Kidney (tissue), 14 donors: ENCODE data around the gene PPME1. TPM values are rescaled to one million over a fixed set of nuclear protein-coding genes. Genes with fewer than 3 reads are reported as not detected.

Experiments
- DNase-seq, 5 donors: peaks; one replicate each; pipeline ENCODE4 v3.0.0-alpha.2; 2013 to 2020
- FAIRE-seq: peaks from 2 replicates; lab custom pipeline; 2012; peaks lifted over from hg19 to GRCh38; lab: Jason Lieb, UNC
- H3K27ac ChIP-seq, 2 donors: one replicate each; pipeline ENCODE4 v1.7.0; 2013; ENCODE audit warnings: low read depth in 2 of 2, low read length in 2 of 2, inconsistent platforms in 1 of 2
- H3K27me3 ChIP-seq: one replicate; pipeline ENCODE4 v1.7.1; 2013; ENCODE audit warnings: low read length, inconsistent platforms; ENCODE audit not compliant: control insufficient read depth, insufficient read depth
- H3K36me3 ChIP-seq, 3 donors: one replicate each; pipeline versions ENCODE4 v1.7.0 to v1.7.1; 2013; ENCODE audit warnings: low read length in 3 of 3, control low read depth in 1 of 3, inconsistent platforms in 1 of 3; ENCODE audit not compliant: insufficient read depth in 3 of 3, control insufficient read depth in 2 of 3
- H3K4me1 ChIP-seq, 3 donors: one replicate each; pipeline versions ENCODE4 v1.7.0 to v1.7.1; 2013; ENCODE audit warnings: low read length in 3 of 3, inconsistent platforms in 1 of 3, low read depth in 1 of 3; ENCODE audit not compliant: control insufficient read depth in 2 of 3, insufficient read depth in 2 of 3
- H3K4me3 ChIP-seq, 3 donors: one replicate each; pipeline versions ENCODE4 v1.7.0 to v1.8.1; 2013; ENCODE audit warnings: low read length in 3 of 3, control low read depth in 1 of 3, inconsistent platforms in 1 of 3
- H3K9ac ChIP-seq, 3 donors: one replicate each; pipeline versions ENCODE4 v1.7.0 to v1.7.1; 2013; ENCODE audit warnings: low read length in 3 of 3, control low read depth in 1 of 3, inconsistent platforms in 1 of 3
- H3K9me3 ChIP-seq, 3 donors: one replicate each; pipeline versions ENCODE4 v1.7.0 to v1.7.1; 2013; ENCODE audit warnings: low read length in 3 of 3, control low read depth in 1 of 3, inconsistent platforms in 1 of 3; ENCODE audit not compliant: control insufficient read depth in 2 of 3, insufficient read depth in 1 of 3
- CTCF ChIP-seq: IDR thresholded peaks from 3 replicates; pipeline ENCODE4 v1.5.1; 2012; ENCODE audit warnings: mild to moderate bottlenecking, moderate library complexity, borderline replicate concordance; ENCODE audit not compliant: insufficient read depth; ENCODE audit errors: extremely low read depth
- intact Hi-C: fragments of 100-400 bp; cut with DNase I; formaldehyde crosslinking; loops from one replicate; pipeline ENCODE4 v1.11.1; 2022
- polyA plus RNA-seq: library from polyadenylated mRNA; stranded (reverse); fragments of 350-450 nt; fragmentation: Illumina TruSeq; extraction: RNeasy Lipid Tissue Mini Kit (QIAGEN cat#74804); gene quantifications from one replicate; pipeline ENCODE4 v1.2.3, GENCODE V29; 2014; ENCODE audit warnings: low read depth, low replicate concordance; ENCODE audit not compliant: insufficient read depth
- total RNA-seq: library from RNA; stranded (reverse); fragmentation: NEBNext Ultra II Directional; extraction: Animal tissue kit (Norgen Biotek cat#: 25700); gene quantifications from one replicate; pipeline ENCODE4 v1.2.1, GENCODE V29; 2021
- donor health status: control.
- donor health status: control.
- donor health status: control.
- donor health status: control.
- donor health status: control.
- donor health status: DM: yes; HTN: yes; CAD: no.
- donor health status: Normal renal cell carcinoma (clear cell type).

PPME1 gene
- total and polyA plus RNA-seq, 2 donors from 2014 or later: 34.1 to 40.8 TPM

GRCh38 chr11:74283580-74284180, 112.6 kb downstream of the PPME1 start:
- Histone ChIP-seq H3K9ac (no peak overlapping the region), H3K4me3 (no peak overlapping the region), H3K4me1 (no peaks in the 10 kb centered on the region), H3K27ac (no peak overlapping the region), H3K27me3 (no peaks in the 10 kb centered on the region), H3K9me3 (no peaks in the 10 kb centered on the region), H3K36me3 (no peaks in the 10 kb centered on the region)
- no peak for FAIRE-seq
- intact Hi-C loops: no loop called here
- no peak for TF ChIP-seq CTCF
- DNase-seq: no peak

- FAIRE-seq (no peak), DNase-seq (peak in 1 of 5 donors; percentile 19)
- no peak overlapping the region for H3K9ac ChIP-seq
- no peaks in the 10 kb centered on the region for H3K36me3 ChIP-seq
- H3K4me1 ChIP-seq: no peaks in the 10 kb centered on the region
- no peak for TF ChIP-seq CTCF
- no peak overlapping the region for H3K4me3 ChIP-seq
- no peaks in the 10 kb centered on the region for H3K9me3 ChIP-seq
- H3K27ac ChIP-seq: no peak overlapping the region
- intact Hi-C loops: no loop called here
- no peaks in the 10 kb centered on the region for H3K27me3 ChIP-seq
These were observed 113.4 kb downstream of the PPME1 start for GRCh38 chr11:74284466-74284865.

- TF ChIP-seq CTCF: no peak
- Histone ChIP-seq H3K9me3 (no peaks in the 10 kb centered on the region), H3K27ac (no peak overlapping the region), H3K4me1 (no peaks in the 10 kb centered on the region), H3K9ac (no peak overlapping the region), H3K36me3 (no peaks in the 10 kb centered on the region), H3K4me3 (no peak overlapping the region), H3K27me3 (no peaks in the 10 kb centered on the region)
- intact Hi-C loops: no loop called here
- DNase-seq (no peak), FAIRE-seq (no peak)
These were observed 117.1 kb downstream of the PPME1 start for GRCh38 chr11:74288161-74288560.

GRCh38 chr11:74288911-74289310, 117.8 kb downstream of the PPME1 start:
- Histone ChIP-seq H3K9ac (no peak overlapping the region), H3K27ac (no peak overlapping the region), H3K4me3 (no peak overlapping the region), H3K9me3 (no peaks in the 10 kb centered on the region), H3K4me1 (no peaks in the 10 kb centered on the region), H3K36me3 (no peaks in the 10 kb centered on the region), H3K27me3 (no peaks in the 10 kb centered on the region)
- TF ChIP-seq CTCF: no peak
- FAIRE-seq (no peak), DNase-seq (no peak)
- intact Hi-C loops: no loop called here
